Stimulated activated CD8-positive, alpha-beta memory T cell treated with anti-CD3 and anti-CD28 coated beads, Interleukin-4, amount 100 ng/mL, for 48 hours (primary cell): ENCODE measurements around the gene GLIS1.

Experiments
- DNase-seq: peaks from one replicate; pipeline ENCODE4 v3.0.0-alpha.2; 2020

GLIS1 gene

DNA sequence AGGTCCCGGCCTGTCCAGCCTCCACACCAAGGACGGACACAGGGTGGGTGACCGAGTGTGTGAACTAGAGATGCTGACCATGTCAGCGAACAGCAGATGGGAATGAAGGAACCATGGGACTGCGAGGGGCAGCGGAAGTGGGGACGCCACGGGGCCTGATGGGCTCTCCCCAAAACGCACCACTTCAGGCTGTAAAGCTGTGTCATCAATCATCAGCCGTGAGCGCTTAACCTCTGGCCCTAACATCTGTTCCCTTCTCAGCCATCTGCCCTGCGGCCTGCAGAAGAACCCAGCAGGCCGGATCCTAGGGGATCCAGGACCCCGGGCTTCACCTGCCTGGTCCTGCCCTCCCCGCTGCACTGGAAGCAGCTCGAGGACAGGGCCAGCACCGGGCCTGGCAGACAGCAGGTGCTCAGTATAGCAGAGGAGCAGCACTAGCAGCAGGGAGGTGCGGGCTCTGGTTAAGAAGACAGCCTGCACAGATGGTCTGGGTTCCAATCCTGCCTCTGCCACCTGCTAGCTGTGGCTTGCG is 221.1 kb downstream of the GLIS1 start:
- no peak for DNase-seq

- no peak for DNase-seq
Observed at GRCh38 chr1:53517109-53517508, 221.9 kb downstream of the GLIS1 start.

DNA sequence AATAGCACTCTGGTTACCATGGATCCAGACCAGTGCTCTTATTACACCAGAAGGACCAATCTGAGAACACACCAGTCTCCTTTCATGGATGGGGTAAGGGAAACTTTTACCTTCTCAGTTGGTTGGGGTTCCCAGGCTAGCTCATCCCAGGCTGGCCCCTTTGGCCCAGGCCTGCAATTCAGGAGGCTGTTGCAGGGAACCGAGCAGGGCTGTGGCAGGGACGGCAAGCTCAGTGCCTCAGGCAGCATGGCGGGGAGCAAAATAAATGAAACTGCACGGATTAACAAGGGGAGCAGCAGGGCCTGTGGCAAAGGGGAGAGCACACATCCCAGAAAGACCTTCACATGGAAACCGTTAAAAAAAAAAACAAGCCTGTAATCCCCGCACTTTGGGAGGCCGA is 222.8 kb downstream of the GLIS1 start:
- DNase-seq: no peak

- DNase-seq: no peak
Observed at GRCh38 chr1:53514436-53514835, 224.5 kb downstream of the GLIS1 start.

DNA sequence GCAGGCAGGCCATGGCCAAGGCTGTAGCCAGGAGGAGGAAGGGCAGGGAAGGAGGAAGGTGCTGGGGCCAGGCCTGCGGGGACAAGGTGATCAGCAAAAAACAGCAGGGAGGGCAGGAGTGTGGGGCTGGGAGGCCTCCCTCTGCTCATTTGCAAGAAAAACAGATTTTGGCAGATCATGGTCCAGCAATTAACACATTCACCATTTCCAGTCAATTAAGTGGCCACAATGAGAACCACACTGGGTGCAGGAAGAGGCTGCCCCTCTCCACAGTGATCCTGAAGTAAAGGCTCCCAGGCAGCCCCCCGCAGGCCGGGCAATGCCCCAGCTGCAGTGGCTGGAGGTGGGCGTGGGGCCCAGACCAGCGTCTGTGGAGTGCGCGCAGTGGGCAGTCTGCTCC is 225.1 kb downstream of the GLIS1 start:
- DNase-seq: no peak

DNA sequence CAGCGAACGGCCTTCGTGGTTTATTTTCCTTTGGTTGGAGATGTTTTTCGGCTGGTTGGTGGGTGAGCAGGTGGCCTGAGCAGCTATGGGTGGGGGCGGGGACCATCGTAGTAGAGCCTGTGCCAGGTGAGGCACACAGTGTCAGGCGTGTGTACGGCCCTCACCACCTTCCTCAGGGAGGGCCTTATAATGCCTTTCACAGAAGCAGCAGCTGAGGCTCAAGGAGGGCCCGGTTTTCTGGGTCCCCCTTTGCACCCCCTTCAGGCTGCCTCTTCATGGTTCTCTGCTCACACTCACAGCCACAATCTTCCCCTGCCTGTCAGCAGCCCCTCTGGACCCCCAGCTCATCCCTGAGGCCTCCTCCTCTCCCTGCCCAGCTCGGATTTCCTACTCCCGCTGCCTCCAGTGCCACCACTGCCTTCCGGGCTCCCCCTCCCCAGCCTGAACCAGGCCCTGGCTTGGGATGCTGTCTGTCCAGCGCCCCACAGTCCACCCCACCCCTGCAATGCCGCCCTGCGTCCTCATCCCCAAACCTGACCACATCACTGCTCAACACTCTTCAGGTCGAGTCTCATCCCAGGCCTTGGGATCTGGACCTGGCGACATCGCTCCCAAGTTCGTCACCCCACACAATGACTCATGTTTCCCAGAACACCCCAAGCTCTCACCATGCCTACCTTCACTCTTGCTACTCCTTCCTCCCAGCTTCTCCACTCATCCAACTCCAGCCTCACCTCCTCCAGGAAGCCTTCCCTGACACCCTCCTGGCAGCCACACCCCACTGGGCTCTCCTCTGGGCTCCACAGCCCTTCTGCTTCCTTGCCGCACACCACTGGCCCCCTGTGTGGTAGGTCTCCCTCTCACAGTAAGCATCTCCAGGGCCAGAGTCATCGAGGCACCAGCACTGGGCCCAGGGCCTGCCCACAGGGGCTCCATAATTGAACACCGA is 225.9 kb downstream of the GLIS1 start:
- no peak for DNase-seq

DNA sequence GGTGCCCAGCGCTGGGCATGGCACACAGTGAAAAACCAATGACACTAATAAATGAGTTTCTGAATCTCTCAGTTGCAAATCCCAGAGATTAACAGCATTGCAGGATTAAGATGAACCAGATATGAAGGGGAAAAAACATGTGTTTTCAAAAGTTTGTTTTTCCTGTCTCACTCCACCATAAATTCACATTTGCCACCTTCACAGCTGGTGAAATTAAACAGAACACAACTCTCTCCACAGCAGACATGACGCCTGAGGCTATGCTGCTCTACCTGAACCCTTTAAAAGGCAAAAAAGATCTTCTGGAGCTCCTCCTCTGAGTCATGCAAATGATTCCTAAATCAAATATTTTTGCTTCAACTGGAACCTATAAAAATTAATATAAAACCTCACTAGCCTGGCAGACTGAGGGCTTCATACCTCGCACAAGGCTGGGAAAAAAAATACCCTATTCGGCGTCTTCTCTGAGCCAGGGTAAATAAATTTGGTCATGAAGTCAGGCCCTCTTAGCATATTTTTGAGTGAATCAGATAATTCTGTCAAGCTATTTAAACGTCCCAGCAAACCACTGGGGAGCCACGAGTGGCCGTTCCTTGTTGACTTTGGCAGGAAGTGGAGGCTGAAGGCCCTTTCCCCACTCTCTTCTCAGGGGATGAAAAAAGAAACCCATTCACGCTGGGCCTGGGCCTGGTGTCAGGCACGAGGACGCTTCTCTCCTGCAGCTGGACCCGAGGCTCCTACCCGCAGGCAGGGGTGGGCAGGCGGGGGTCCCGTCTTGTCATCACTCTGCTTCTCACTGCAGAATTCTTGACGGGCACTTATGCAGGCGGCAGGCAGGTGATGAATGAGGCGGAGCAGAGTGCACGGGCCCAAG is 226.8 kb downstream of the GLIS1 start:
- DNase-seq: no peak

- no peak for DNase-seq
Observed at GRCh38 chr1:53511323-53511932, 227.5 kb downstream of the GLIS1 start.

- no peak for DNase-seq
Observed at GRCh38 chr1:53510215-53510614, 228.7 kb downstream of the GLIS1 start.

DNA sequence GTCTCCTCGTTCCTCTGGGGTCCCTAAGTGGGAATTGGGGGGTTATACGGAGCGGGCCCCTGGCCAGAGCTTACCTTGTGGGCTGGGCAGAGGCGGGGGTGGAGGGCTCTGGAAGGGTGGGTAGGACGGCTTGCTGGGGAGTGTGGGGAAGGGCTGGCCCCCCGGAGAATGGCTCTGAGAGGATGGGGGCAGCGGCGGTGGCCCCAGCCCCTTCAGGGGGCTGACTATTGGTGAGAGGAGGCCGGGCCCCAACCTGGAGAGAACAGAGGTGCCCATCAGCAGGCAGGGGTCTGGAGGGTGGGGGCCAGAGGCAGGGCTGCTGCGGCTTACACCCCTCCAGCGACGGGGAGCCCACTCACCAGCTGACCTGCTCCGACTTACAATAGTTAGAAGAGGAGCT is 229.2 kb downstream of the GLIS1 start:
- DNase-seq: no peak

DNA sequence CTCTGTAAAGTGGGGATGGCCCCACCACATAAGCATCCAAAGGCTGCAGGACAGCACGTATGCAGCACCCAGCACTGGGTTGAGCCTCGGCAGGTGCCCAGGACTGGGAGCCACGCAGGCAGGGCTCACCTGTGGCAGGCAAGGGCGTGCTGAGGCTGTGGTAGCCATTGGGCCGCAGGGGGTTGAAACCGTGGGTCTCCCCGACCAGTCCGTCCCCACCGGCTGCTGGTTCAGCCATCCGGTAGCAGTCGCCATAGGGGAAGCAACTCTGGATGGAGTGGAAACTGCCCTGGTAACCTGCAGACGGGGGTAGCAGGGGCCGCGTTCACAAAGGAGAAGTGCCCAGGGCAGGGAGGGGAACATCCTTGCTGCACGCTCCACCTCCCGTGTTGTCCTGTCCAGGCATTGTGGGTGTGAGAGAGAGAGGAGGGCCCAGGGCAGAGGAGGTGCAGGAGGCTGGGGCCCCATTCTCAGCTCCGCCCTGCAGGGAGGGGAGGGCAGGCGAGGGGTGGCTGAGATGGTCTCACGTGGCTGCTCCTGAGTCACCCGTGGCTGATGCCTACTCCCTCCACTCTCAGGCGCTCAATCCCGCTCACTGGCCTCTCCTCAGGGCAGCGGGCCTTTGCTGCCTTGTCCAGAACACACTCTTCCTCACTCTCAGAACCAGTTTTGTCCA is 229.8 kb downstream of the GLIS1 start:
- no peak for DNase-seq

GRCh38 chr1:53508056-53508990 is 230.6 kb downstream of the GLIS1 start:
- DNase-seq: no peak

GRCh38 chr1:53507116-53507820 is 231.7 kb downstream of the GLIS1 start:
- no peak for DNase-seq

DNA sequence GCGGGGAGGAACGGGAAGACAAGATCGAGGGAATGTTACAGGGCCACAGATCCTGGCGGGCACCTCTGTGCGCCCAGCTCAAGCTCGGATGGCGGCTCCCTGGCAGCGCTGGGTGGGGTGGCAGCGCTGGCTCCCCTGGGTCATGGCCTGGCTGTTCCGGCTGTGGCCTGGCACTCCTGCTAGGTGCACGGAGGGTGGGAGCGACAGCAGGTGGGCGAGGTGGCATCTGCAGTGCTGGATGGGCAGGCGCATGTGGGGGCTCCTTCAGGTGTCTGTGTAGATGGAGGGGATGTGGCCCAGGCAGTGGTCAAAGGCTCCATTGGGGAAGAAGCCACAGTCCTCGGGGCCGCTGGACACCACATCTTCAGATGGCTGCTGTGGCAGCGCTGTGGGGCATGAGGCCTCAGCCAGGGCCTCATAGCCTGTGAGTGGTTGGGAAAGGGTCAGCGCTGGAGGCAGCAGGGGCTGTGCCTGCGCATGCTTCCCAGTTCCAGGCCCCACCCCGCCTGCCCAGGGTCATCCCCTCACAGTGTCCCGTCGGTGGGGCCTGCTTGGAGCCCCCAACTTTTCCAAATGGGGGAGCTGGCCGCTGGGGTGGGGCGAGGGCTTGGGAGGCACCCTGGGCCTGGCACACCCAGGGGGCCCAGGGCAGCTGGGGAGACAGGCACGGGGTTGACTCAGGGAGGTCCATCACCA is 232.5 kb downstream of the GLIS1 start:
- DNase-seq: no peak

DNA sequence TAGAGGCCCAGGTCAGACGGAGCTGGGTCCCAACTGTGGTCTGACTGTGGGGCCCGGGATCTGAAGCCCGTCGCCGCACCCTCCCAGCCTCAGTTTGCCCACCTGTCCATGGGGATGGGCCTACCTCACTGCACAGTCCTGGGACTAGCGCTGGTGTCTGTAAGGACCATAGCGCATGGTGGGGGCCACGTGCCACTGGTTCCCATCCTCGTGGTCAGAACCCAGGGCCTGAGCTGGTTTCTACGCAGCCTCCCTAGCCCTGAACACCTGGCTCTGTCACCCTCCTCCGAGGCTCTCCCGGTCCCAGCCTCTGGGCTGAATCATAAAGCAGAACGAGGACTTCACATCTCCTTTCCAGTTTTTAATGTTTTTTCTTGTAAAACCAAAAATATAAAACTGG is 233.1 kb downstream of the GLIS1 start:
- DNase-seq: no peak

DNA sequence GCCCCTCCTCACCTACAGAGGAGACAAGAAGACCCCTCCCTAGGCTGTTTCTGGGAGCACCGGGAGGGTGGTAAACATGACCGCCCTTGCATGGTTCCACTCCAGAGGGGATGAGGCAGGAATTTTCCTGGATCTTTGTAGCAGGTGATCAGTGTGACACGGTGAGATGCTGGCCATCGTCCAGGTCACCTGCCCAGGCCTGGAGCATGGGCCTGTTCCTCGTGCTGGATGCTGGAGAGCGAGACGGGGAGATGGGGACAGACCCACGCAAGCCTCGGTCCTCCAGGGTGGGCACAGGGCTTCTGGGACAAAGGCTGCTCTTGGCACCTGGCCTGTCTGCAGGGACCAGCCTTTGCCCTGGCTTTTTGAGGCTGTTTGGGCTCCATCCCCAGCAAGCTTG is 233.6 kb downstream of the GLIS1 start:
- no peak for DNase-seq

DNA sequence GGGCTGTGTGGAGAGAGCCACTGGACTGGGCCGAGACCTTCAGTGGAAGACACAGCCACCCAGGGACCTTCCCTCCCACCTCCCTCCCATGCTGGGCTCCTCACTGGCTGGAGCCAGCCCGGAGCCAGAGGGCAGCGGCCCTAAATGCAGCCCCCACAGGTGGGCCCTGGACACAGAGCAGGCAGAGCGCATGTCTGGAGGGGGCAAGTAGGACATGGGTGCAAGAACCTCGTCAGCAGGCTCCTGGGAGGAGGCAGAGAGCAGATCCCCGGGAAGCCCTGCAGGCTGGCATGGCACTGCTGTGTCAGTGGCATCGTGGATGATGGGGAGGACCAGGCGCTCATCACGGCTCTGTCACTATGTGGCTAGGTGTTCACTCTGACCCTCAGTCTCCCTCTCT is 234.1 kb downstream of the GLIS1 start:
- no peak for DNase-seq

GRCh38 chr1:53503433-53504217 is 235.3 kb downstream of the GLIS1 start:
- no peak for DNase-seq
